ENCODE data around the gene ZNF91. TPM values are rescaled to one million over a fixed set of nuclear protein-coding genes. Genes with fewer than 3 reads are reported as not detected.

ZNF91 gene
- polyA plus RNA-seq, 1 donor from 2014 or later = 77.8 TPM

- Histone ChIP-seq H2AFZ (ENCODE audit: low read depth, low read length) (no peak overlapping the region), H3K9me3 (ENCODE audit: low read length) (no peaks in the 10 kb centered on the region), H3K79me2 (replicated peaks; ENCODE audit: insufficient read depth, low read length) (peaks cover 76% of the 10 kb centered on the region), H3K27ac (ENCODE audit: low read length) (no peak overlapping the region), H3K9me2 (ENCODE audit: insufficient read depth, low read length) (no peaks in the 10 kb centered on the region), H3K36me3 (ENCODE audit: insufficient read depth, low read length) (no peaks in the 10 kb centered on the region), H4K20me1 (ENCODE audit: insufficient read depth) (no peaks in the 10 kb centered on the region), H3K4me3 (ENCODE audit: low read length) (no peak overlapping the region), H3F3A (ENCODE audit: insufficient read depth, low read length, poor library complexity, severe bottlenecking) (no peaks in the 10 kb centered on the region), H3K4me2 (ENCODE audit: low read length) (no peak overlapping the region), H3K27me3 (ENCODE audit: insufficient read depth, low read depth, low read length) (no peaks in the 10 kb centered on the region), H3K9ac (ENCODE audit: low read length) (no peak overlapping the region)
- TF ChIP-seq MXI1 (conservative IDR thresholded peaks at IDR 0.05; ENCODE audit: poor library complexity, severe bottlenecking) (no peak), CTCF (IDR thresholded peaks at IDR 0.05; ENCODE audit: poor library complexity, severe bottlenecking) (no peak), TAF1 (IDR thresholded peaks at IDR 0.05; ENCODE audit: low read depth) (no peak), RAD21 (conservative IDR thresholded peaks at IDR 0.05) (no peak), EP300 (conservative IDR thresholded peaks at IDR 0.05; ENCODE audit: poor library complexity, severe bottlenecking) (no peak), POLR2AphosphoS5 (IDR thresholded peaks at IDR 0.05) (no peak), EZH2 (IDR thresholded peaks at IDR 0.05; ENCODE audit: borderline replicate concordance, insufficient read depth, low read length, poor library complexity, severe bottlenecking) (no peak), SMC3 (conservative IDR thresholded peaks at IDR 0.05; ENCODE audit: poor library complexity) (no peak)
- TF ChIP-seq, protein P1, sequence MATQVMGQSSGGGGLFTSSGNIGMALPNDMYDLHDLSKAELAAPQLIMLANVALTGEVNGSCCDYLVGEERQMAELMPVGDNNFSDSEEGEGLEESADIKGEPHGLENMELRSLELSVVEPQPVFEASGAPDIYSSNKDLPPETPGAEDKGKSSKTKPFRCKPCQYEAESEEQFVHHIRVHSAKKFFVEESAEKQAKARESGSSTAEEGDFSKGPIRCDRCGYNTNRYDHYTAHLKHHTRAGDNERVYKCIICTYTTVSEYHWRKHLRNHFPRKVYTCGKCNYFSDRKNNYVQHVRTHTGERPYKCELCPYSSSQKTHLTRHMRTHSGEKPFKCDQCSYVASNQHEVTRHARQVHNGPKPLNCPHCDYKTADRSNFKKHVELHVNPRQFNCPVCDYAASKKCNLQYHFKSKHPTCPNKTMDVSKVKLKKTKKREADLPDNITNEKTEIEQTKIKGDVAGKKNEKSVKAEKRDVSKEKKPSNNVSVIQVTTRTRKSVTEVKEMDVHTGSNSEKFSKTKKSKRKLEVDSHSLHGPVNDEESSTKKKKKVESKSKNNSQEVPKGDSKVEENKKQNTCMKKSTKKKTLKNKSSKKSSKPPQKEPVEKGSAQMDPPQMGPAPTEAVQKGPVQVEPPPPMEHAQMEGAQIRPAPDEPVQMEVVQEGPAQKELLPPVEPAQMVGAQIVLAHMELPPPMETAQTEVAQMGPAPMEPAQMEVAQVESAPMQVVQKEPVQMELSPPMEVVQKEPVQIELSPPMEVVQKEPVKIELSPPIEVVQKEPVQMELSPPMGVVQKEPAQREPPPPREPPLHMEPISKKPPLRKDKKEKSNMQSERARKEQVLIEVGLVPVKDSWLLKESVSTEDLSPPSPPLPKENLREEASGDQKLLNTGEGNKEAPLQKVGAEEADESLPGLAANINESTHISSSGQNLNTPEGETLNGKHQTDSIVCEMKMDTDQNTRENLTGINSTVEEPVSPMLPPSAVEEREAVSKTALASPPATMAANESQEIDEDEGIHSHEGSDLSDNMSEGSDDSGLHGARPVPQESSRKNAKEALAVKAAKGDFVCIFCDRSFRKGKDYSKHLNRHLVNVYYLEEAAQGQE (IDR thresholded peaks at IDR 0.05; ENCODE audit: borderline replicate concordance) = no peak
Observed at GRCh38 chr19:23391236-23391635, 4.0 kb downstream of the ZNF91 start.

- no peak for TF ChIP-seq EZH2 (IDR thresholded peaks at IDR 0.05; ENCODE audit: borderline replicate concordance, insufficient read depth, low read length, poor library complexity, severe bottlenecking)
- TF ChIP-seq, protein P1 (IDR thresholded peaks at IDR 0.05; ENCODE audit: borderline replicate concordance) = no peak
- TF ChIP-seq EP300 (conservative IDR thresholded peaks at IDR 0.05; ENCODE audit: poor library complexity, severe bottlenecking) = no peak
- TF ChIP-seq MXI1 (conservative IDR thresholded peaks at IDR 0.05; ENCODE audit: poor library complexity, severe bottlenecking) = no peak
- TF ChIP-seq CTCF (IDR thresholded peaks at IDR 0.05; ENCODE audit: poor library complexity, severe bottlenecking) = no peak
- no peak for TF ChIP-seq SMC3 (conservative IDR thresholded peaks at IDR 0.05; ENCODE audit: poor library complexity)
- no peak for TF ChIP-seq POLR2AphosphoS5 (IDR thresholded peaks at IDR 0.05)
- peaks cover 24% of the 10 kb centered on the region for H3K9me3 ChIP-seq (ENCODE audit: low read length)
- no peak overlapping the region for H3K4me3 ChIP-seq (ENCODE audit: low read length)
- H2AFZ ChIP-seq (ENCODE audit: low read depth, low read length) = no peak overlapping the region
- no peaks in the 10 kb centered on the region for H3K27me3 ChIP-seq (ENCODE audit: insufficient read depth, low read depth, low read length)
- H3K79me2 ChIP-seq (replicated peaks; ENCODE audit: insufficient read depth, low read length) = peaks cover 91% of the 10 kb centered on the region
- H3K9ac ChIP-seq (ENCODE audit: low read length) = no peak overlapping the region
- H3K4me2 ChIP-seq (ENCODE audit: low read length) = no peak overlapping the region
- H3F3A ChIP-seq (ENCODE audit: insufficient read depth, low read length, poor library complexity, severe bottlenecking) = no peaks in the 10 kb centered on the region
- H3K27ac ChIP-seq (ENCODE audit: low read length) = no peak overlapping the region
- H4K20me1 ChIP-seq (ENCODE audit: insufficient read depth) = no peaks in the 10 kb centered on the region
- H3K9me2 ChIP-seq (ENCODE audit: insufficient read depth, low read length) = no peaks in the 10 kb centered on the region
- H3K36me3 ChIP-seq (ENCODE audit: insufficient read depth, low read length) = peaks cover 20% of the 10 kb centered on the region
Observed at GRCh38 chr19:23385404-23385803, 9.9 kb downstream of the ZNF91 start.
